ENCODE data around the gene ITGB6.

ITGB6 gene

DNA sequence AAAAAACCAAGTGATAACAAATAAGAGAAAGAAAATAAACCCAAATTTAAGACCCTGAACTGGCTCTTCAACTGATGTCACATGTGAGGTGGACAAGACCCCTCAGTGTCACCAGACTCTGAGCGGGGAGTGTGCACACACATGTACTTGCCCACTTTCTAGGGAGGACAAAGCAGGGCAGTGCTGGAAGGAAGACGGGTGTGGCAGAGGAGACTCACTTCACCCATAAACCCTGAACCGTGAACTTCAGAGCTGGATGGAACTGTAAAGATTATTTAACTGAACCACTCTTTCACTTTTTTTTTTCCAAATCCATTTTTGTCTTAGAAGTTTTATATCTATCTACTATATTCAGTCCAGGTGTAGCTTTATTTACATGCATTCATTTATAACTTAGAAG lies 149.9 kb downstream of the ITGB6 start:
- no peak for DNase-seq (ENCODE audit: low read depth)

All from CMK (cell line).